SKM-1 (cell line): Measurements from ENCODE around the gene ZBTB49.
"Not testable (repeated sequence)": the region's sequence is repeated elsewhere in the genome, so short reads cannot be mapped to it uniquely, and the experiment has no call there.

Experiments used
- DNase-seq: peaks from one replicate; lab custom pipeline; 2025; ENCODE audit not compliant: unreplicated experiment; lab: John Stamatoyannopoulos, UW

Gene ZBTB49

GRCh38 chr4:4289941-4290850 lies at the start of gene ZBTB49, which contains the start of gene LYAR:
Gene ZBTB49, plus strand, starts transcription at chr4:4290251. Its CDS starts 9,695 bp downstream, at chr4:4299946.
Gene LYAR, minus strand, starts transcription at chr4:4290154. Its CDS starts 6,412 bp downstream, at chr4:4283742.
- peak; percentile 72 for DNase-seq

GRCh38 chr4:4245172-4245571 lies 44.9 kb upstream of the ZBTB49 start:
- no peak for DNase-seq

- no peak for DNase-seq
These were observed 42.4 kb upstream of the ZBTB49 start for GRCh38 chr4:4247696-4248028.

- peak; percentile 81 for DNase-seq
These were observed 41.8 kb upstream of the ZBTB49 start, which contains the start of gene TMEM128 for GRCh38 chr4:4248029-4248884. Gene TMEM128, minus strand, starts transcription at chr4:4248223. Its CDS starts 21 bp downstream, at chr4:4248202.

GRCh38 chr4:4248885-4249203 lies 41.2 kb upstream of the ZBTB49 start:
- DNase-seq = no peak

GRCh38 chr4:4249342-4249741 lies 40.7 kb upstream of the ZBTB49 start:
- not testable (repeated sequence) for DNase-seq

GRCh38 chr4:4249866-4250265 lies 40.2 kb upstream of the ZBTB49 start:
- no peak for DNase-seq

- no peak for DNase-seq
These were observed 35.9 kb upstream of the ZBTB49 start for GRCh38 chr4:4254199-4254598.

GRCh38 chr4:4254666-4255065 lies 35.4 kb upstream of the ZBTB49 start:
- DNase-seq = no peak

GRCh38 chr4:4256799-4257198 lies 33.3 kb upstream of the ZBTB49 start:
- DNase-seq = no peak

GRCh38 chr4:4257705-4258104 lies 32.3 kb upstream of the ZBTB49 start:
- not testable (repeated sequence) for DNase-seq

- no peak for DNase-seq
These were observed 30.5 kb upstream of the ZBTB49 start for GRCh38 chr4:4259484-4260100.

- DNase-seq = peak; percentile 42
These were observed 29.8 kb upstream of the ZBTB49 start for GRCh38 chr4:4260185-4260751.

- DNase-seq = no peak
These were observed 22.1 kb upstream of the ZBTB49 start for GRCh38 chr4:4267981-4268380.

- DNase-seq = peak; percentile 7
These were observed 21.3 kb upstream of the ZBTB49 start for GRCh38 chr4:4268776-4269175.

- DNase-seq = no peak
These were observed 20.7 kb upstream of the ZBTB49 start for GRCh38 chr4:4269331-4269731.

GRCh38 chr4:4269856-4270255 lies 20.2 kb upstream of the ZBTB49 start:
- DNase-seq = no peak

GRCh38 chr4:4270529-4270928 lies 19.5 kb upstream of the ZBTB49 start:
- no peak for DNase-seq

GRCh38 chr4:4271912-4272311 lies 18.1 kb upstream of the ZBTB49 start:
- DNase-seq = no peak

GRCh38 chr4:4274226-4274625 lies 15.8 kb upstream of the ZBTB49 start:
- DNase-seq = no peak

GRCh38 chr4:4277531-4277930 lies 12.5 kb upstream of the ZBTB49 start:
- no peak for DNase-seq
